Natural killer cell (primary cell): ENCODE measurements around the gene DDX31. TPM values are rescaled to one million over a fixed set of nuclear protein-coding genes. Genes with fewer than 3 reads are reported as not detected.

Experiments used
- ATAC-seq, 3 donors: fragments of 150-1000 bp in 2 of 3; fragments of 200-7000 bp in 1 of 3; cut with Tn5 transposase; 1 replicate in 1 of 3; 2 replicates in 2 of 3; pipeline ENCODE4 v1.10.0; 2021; ENCODE audit warnings: mild to moderate bottlenecking in 2 of 3, moderate library complexity in 2 of 3
- DNase-seq, 2 donors: peaks; one replicate each; pipeline versions ENCODE4 v3.0.0 to v3.0.0-alpha.2; 2013 to 2021; ENCODE audit warnings: mixed read lengths in 1 of 2
- H3K27ac ChIP-seq: one replicate; pipeline ENCODE4 v1.5.1; 2013; ENCODE audit warnings: mild to moderate bottlenecking, low read length
- H3K27me3 ChIP-seq: one replicate; pipeline ENCODE4 v1.6.1; 2013; ENCODE audit warnings: low read length; ENCODE audit not compliant: control insufficient read depth, insufficient read depth
- H3K36me3 ChIP-seq: one replicate; pipeline ENCODE4 v1.6.1; 2013; ENCODE audit warnings: low read length; ENCODE audit not compliant: control insufficient read depth, insufficient read depth
- H3K4me1 ChIP-seq: one replicate; pipeline ENCODE4 v1.6.1; 2013; ENCODE audit warnings: low read length; ENCODE audit not compliant: control insufficient read depth, insufficient read depth
- H3K4me3 ChIP-seq: one replicate; pipeline ENCODE4 v1.5.1; 2013; ENCODE audit warnings: low read length
- H3K9me3 ChIP-seq: one replicate; pipeline ENCODE4 v1.6.1; 2013; ENCODE audit warnings: low read length; ENCODE audit not compliant: control insufficient read depth, insufficient read depth
- H3K27ac Mint-ChIP-seq, 2 donors: one replicate each; pipeline ENCODE4 v1.8.0; 2022; ENCODE audit warnings: mild to moderate bottlenecking in 2 of 2, mixed read lengths in 2 of 2, moderate library complexity in 1 of 2
- H3K27me3 Mint-ChIP-seq, 2 donors: one replicate each; pipeline ENCODE4 v1.8.0; 2022; ENCODE audit warnings: low read depth in 2 of 2, mixed read lengths in 2 of 2
- H3K36me3 Mint-ChIP-seq: one replicate; pipeline ENCODE4 v1.8.0; 2022; ENCODE audit warnings: mixed read lengths
- H3K4me1 Mint-ChIP-seq, 2 donors: one replicate each; pipeline ENCODE4 v1.8.0; 2022; ENCODE audit warnings: mixed read lengths in 2 of 2
- H3K4me3 Mint-ChIP-seq: one replicate; pipeline ENCODE4 v1.8.0; 2022; ENCODE audit warnings: mild to moderate bottlenecking, moderate library complexity, mixed read lengths
- H3K9me3 Mint-ChIP-seq, 2 donors: one replicate each; pipeline ENCODE4 v1.8.0; 2022; ENCODE audit warnings: mixed read lengths in 2 of 2
- WGBS: methylation state at CpG from one replicate; pipeline ENCODE4 v1.1.7; 2013; ENCODE audit warnings: missing lambda C conversion rate; ENCODE audit not compliant: insufficient coverage; 5-methylcytosine and 5-hydroxymethylcytosine counted together
- intact Hi-C: fragments of 100-400 bp; cut with micrococcal nuclease; formaldehyde crosslinking; loops from one replicate; pipeline ENCODE4 v1.14.2; 2022
- total RNA-seq, 4 donors: library from RNA; stranded (reverse); fragments of 120-200 nt in 1 of 4; gene quantifications; one replicate each; pipeline versions ENCODE4 v1.2.3 to v1.2.4, GENCODE V29; 2013 to 2022
- TF ChIP-seq, protein P1 (sequence below): fragments of 200-600 bp; IDR thresholded peaks from one replicate; pipeline ENCODE4 v1.8.0; 2022; ENCODE audit warnings: antibody characterized with exemption

Gene DDX31
- total RNA-seq, 3 donors from 2014 or later (not counting 1 experiment from before 2014, with no cell fraction given), result 6.5 to 12.2 (median 11.5) TPM

DNA sequence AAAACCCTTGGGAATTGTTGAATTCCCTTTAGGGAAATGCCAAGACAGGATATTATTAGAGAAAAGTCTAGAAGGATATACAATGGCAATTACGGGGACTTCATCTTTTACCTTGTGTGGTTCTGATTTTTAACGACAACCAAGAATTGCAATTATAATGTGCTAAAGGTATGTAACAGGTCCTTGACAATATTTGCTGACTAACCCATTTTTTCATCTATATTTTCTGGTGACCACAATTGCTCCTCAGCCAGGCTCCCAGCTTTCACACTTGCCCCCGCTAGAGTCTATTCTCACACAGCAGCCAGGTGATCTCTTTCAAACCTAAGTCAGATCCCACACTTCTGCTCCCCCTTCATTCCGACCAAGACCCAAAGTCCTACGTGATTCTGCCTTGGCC lies 53.1 kb downstream of the DDX31 start:
- no peak for ATAC-seq
- Mint-ChIP-seq H3K27me3 (no peaks in the 10 kb centered on the region), H3K27ac (no peak overlapping the region), H3K36me3 (peaks cover 27% of the 10 kb centered on the region), H3K4me1 (peaks cover 12% of the 10 kb centered on the region in 2 donors), H3K9me3 (no peaks in the 10 kb centered on the region), H3K4me3 (no peak overlapping the region)
- Histone ChIP-seq H3K27me3 (no peaks in the 10 kb centered on the region), H3K9me3 (no peaks in the 10 kb centered on the region), H3K4me1 (no peaks in the 10 kb centered on the region), H3K4me3 (no peak overlapping the region), H3K36me3 (peaks cover 32% of the 10 kb centered on the region), H3K27ac (no peak overlapping the region)
- intact Hi-C loops, result no loop called here
- WGBS, result 94% methylated on average over 5 of the region's 5 CpGs
- no peak for DNase-seq
- TF ChIP-seq, protein P1, sequence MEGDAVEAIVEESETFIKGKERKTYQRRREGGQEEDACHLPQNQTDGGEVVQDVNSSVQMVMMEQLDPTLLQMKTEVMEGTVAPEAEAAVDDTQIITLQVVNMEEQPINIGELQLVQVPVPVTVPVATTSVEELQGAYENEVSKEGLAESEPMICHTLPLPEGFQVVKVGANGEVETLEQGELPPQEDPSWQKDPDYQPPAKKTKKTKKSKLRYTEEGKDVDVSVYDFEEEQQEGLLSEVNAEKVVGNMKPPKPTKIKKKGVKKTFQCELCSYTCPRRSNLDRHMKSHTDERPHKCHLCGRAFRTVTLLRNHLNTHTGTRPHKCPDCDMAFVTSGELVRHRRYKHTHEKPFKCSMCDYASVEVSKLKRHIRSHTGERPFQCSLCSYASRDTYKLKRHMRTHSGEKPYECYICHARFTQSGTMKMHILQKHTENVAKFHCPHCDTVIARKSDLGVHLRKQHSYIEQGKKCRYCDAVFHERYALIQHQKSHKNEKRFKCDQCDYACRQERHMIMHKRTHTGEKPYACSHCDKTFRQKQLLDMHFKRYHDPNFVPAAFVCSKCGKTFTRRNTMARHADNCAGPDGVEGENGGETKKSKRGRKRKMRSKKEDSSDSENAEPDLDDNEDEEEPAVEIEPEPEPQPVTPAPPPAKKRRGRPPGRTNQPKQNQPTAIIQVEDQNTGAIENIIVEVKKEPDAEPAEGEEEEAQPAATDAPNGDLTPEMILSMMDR, result no peak

DNA sequence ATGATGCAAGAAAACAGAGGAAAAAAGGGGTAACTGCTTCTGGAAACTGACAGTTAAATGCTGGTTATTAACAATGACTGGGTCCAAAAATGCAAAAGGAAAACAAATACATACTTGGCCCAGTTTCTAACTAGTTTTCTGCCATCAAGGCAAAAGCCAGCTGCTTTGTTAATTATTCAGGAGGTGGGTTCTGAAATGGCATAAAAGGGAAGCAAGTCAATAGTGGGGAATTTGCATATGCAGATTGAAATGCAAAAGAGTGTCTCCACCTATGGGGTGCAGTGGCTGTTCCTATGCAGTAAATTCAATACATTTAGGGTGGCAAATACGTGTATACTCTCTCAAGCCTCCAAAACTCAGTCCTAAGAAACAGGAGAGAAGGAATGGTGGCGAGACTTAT lies 54.0 kb downstream of the DDX31 start:
- DNase-seq, result no peak
- H3K27ac Mint-ChIP-seq, result no peak overlapping the region
- Histone ChIP-seq H3K4me1 (no peaks in the 10 kb centered on the region), H3K36me3 (peaks cover 41% of the 10 kb centered on the region), H3K27ac (no peak overlapping the region), H3K9me3 (no peaks in the 10 kb centered on the region), H3K27me3 (no peaks in the 10 kb centered on the region), H3K4me3 (no peak overlapping the region)
- ATAC-seq, result no peak
- intact Hi-C loops, result no loop called here
- TF ChIP-seq, protein P1, result no peak
- H3K27me3 Mint-ChIP-seq, result no peaks in the 10 kb centered on the region
- H3K4me3 Mint-ChIP-seq, result no peak overlapping the region
- no CpG with 5 or more reads among the region's 2 CpGs for WGBS
- H3K9me3 Mint-ChIP-seq, result no peaks in the 10 kb centered on the region
- H3K36me3 Mint-ChIP-seq, result peaks cover 27% of the 10 kb centered on the region
- H3K4me1 Mint-ChIP-seq, result peaks cover 12% of the 10 kb centered on the region in 2 donors

DNA sequence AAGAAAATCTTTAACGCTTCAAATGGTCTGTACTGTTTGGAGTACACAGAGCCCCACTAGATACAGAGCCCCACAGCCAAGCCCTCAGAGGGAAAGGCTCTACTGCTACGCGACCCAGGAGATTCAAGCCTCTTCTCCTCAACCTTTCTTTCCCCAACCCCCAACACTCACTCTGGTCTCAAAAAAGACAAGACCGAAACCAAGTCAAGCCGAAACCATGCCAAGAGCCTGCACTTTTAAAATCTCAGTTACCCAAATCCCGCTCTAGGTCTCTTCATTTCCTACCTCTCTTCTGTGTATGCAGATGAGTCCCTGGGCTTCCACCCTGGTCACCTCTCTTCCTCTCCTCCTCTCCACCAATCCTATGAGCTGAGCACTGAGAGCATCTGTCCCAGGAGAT lies 55.5 kb downstream of the DDX31 start:
- Mint-ChIP-seq H3K4me3 (no peak overlapping the region), H3K4me1 (peaks cover 12% of the 10 kb centered on the region in 2 donors), H3K27ac (no peak overlapping the region), H3K36me3 (peaks cover 27% of the 10 kb centered on the region), H3K9me3 (no peaks in the 10 kb centered on the region), H3K27me3 (no peaks in the 10 kb centered on the region)
- Histone ChIP-seq H3K27me3 (no peaks in the 10 kb centered on the region), H3K9me3 (no peaks in the 10 kb centered on the region), H3K27ac (no peak overlapping the region), H3K4me3 (no peak overlapping the region), H3K36me3 (peaks cover 45% of the 10 kb centered on the region), H3K4me1 (no peaks in the 10 kb centered on the region)
- DNase-seq (no peak), ATAC-seq (no peak)
- 81% methylated on average over 6 of the region's 6 CpGs for WGBS
- TF ChIP-seq, protein P1, result no peak
- intact Hi-C loops, result no loop called here

DNA sequence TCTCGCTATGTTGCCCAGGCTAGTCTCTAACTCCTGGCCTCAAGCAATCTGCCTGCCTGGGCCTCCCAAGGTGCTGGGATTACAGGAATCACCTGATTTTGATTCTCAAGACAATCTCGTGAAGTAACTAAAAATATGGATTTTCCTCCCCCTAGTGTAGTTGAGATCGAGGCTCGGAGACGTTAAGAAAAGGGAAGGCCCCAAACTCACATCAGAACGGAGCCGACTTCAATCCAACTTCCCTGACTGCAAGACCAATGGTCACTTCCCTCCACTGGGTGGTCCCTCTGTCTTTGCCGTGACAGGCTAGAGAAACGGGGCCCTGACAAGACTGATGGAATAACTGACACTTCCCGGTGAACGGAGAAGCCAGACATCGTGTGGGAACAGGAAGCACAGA lies 59.1 kb downstream of the DDX31 start:
- no peak overlapping the region for H3K27ac ChIP-seq
- H3K36me3 Mint-ChIP-seq, result peaks cover 6% of the 10 kb centered on the region
- no peaks in the 10 kb centered on the region for H3K9me3 Mint-ChIP-seq
- H3K27ac Mint-ChIP-seq, result no peak overlapping the region
- no peaks in the 10 kb centered on the region for H3K4me1 Mint-ChIP-seq
- no peaks in the 10 kb centered on the region for H3K27me3 ChIP-seq
- H3K4me3 ChIP-seq, result no peak overlapping the region
- WGBS, result 92% methylated on average over 12 of the region's 12 CpGs
- no peaks in the 10 kb centered on the region for H3K4me1 ChIP-seq
- intact Hi-C loops, result no loop called here
- ATAC-seq (no peak), DNase-seq (no peak)
- H3K27me3 Mint-ChIP-seq, result no peaks in the 10 kb centered on the region
- H3K4me3 Mint-ChIP-seq, result no peak overlapping the region
- TF ChIP-seq, protein P1, result no peak
- peaks cover 47% of the 10 kb centered on the region for H3K36me3 ChIP-seq
- no peaks in the 10 kb centered on the region for H3K9me3 ChIP-seq
